ENCODE results near the gene SEMA3C. TPM values are rescaled to one million over a fixed set of nuclear protein-coding genes. Genes with fewer than 3 reads are reported as not detected.

Gene SEMA3C
- total and polyA plus RNA-seq, 2 experiments from 2014 or later, result 34.8 to 134 TPM

DNA sequence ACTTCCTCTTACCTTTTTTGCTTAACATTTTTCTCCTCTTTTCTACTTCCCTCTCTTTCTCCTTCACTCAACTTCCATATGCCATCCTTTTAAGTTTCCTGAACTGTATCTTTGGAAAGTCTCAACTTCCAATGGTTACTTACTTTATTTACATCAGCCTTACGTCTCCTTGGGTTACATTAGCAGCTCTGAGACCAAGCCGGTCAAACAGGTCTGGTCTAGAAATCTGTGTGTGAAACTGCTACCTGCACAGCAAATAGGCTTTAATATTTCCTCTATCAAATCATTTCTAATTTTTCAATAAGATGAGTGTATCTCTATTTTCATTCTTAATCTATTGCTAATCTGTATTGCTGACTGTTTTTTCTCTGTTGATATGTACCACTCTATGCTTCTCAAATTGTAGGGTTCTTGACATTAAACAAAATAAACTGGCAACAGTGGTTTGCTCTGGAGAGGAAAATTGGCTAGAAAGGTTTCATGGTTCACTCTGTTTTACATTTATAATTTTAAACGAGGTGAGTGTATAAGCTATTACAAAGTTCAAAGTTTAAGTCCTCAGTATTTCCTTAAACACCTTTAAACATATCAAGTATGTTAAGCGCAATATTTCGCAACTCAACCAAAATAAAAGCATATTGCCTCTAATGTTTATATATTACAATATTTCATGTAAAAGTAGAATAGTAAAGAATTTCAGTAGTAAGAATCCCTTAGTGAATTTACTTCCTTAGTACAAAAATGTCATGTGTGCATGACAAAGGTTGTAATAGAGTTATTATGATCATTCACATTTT lies 3.6 kb upstream of the SEMA3C start:
- 70% methylated on average over 5 of the region's 5 CpGs for WGBS (ENCODE audit: low lambda C conversion rate, missing lambda C conversion rate)
- Histone ChIP-seq H3K4me3 (no peak overlapping the region), H4K20me1 (ENCODE audit: insufficient read depth, poor library complexity, severe bottlenecking) (no peaks in the 10 kb centered on the region), H3K27me3 (no peaks in the 10 kb centered on the region), H3K4me2 (no peak overlapping the region), H3K36me3 (replicated peaks; ENCODE audit: insufficient read depth, low read depth) (no peaks in the 10 kb centered on the region), H3K79me2 (peaks cover 10% of the 10 kb centered on the region), H3K4me1 (ENCODE audit: insufficient read depth) (peaks cover 33% of the 10 kb centered on the region), H3K9me3 (ENCODE audit: low read depth) (no peaks in the 10 kb centered on the region), H2AFZ (no peak overlapping the region), H3K9me2 (replicated peaks; ENCODE audit: insufficient read depth) (no peaks in the 10 kb centered on the region), H3K27ac (peak overlapping the region; percentile 69)
- DNase-seq (ENCODE audit: low spot score), result peak; percentile 29
- TF ChIP-seq EZH2 (IDR thresholded peaks at IDR 0.05; ENCODE audit: borderline replicate concordance), result no peak
- TF ChIP-seq, protein P1, sequence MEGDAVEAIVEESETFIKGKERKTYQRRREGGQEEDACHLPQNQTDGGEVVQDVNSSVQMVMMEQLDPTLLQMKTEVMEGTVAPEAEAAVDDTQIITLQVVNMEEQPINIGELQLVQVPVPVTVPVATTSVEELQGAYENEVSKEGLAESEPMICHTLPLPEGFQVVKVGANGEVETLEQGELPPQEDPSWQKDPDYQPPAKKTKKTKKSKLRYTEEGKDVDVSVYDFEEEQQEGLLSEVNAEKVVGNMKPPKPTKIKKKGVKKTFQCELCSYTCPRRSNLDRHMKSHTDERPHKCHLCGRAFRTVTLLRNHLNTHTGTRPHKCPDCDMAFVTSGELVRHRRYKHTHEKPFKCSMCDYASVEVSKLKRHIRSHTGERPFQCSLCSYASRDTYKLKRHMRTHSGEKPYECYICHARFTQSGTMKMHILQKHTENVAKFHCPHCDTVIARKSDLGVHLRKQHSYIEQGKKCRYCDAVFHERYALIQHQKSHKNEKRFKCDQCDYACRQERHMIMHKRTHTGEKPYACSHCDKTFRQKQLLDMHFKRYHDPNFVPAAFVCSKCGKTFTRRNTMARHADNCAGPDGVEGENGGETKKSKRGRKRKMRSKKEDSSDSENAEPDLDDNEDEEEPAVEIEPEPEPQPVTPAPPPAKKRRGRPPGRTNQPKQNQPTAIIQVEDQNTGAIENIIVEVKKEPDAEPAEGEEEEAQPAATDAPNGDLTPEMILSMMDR (IDR thresholded peaks at IDR 0.05; ENCODE audit: poor library complexity), result no peak
- TF ChIP-seq EZH2phosphoT487 (IDR thresholded peaks at IDR 0.05; ENCODE audit: low read depth, severe bottlenecking, unreplicated experiment), result no peak

DNA sequence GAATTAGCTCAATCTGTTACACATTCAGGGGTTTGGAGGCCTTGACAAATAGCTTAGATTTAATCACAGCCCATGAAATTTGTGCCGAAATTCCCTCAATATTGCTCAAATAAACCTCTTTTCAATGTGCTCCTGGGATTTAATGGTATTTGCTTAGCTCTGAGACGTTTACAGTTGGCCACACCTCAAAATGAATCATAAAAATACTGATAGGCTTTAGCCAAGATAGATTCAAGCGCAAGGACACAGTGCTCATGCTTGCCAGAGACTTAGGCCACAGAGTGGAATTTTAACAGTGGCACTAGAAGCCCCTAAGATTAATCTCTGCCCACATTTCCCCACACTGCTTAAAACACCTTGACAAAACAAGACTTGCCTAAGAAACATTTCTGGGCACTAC lies 2.3 kb upstream of the SEMA3C start:
- H3K4me1 ChIP-seq (ENCODE audit: insufficient read depth), result peaks cover 33% of the 10 kb centered on the region
- TF ChIP-seq EZH2phosphoT487 (IDR thresholded peaks at IDR 0.05; ENCODE audit: low read depth, severe bottlenecking, unreplicated experiment) (no peak), EZH2 (IDR thresholded peaks at IDR 0.05; ENCODE audit: borderline replicate concordance) (no peak)
- TF ChIP-seq, protein P1 (IDR thresholded peaks at IDR 0.05; ENCODE audit: poor library complexity), result no peak
- H3K9me3 ChIP-seq (ENCODE audit: low read depth), result no peaks in the 10 kb centered on the region
- no peak for DNase-seq (ENCODE audit: low spot score)
- H3K9me2 ChIP-seq (replicated peaks; ENCODE audit: insufficient read depth), result no peaks in the 10 kb centered on the region
- H3K4me3 ChIP-seq, result no peak overlapping the region
- peaks cover 23% of the 10 kb centered on the region for H3K79me2 ChIP-seq
- no peaks in the 10 kb centered on the region for H4K20me1 ChIP-seq (ENCODE audit: insufficient read depth, poor library complexity, severe bottlenecking)
- peak overlapping the region; percentile 69 for H3K27ac ChIP-seq
- no peaks in the 10 kb centered on the region for H3K36me3 ChIP-seq (replicated peaks; ENCODE audit: insufficient read depth, low read depth)
- H2AFZ ChIP-seq, result no peak overlapping the region
- H3K27me3 ChIP-seq, result no peaks in the 10 kb centered on the region
- WGBS (ENCODE audit: low lambda C conversion rate, missing lambda C conversion rate), result 36% methylated on average over 3 of the region's 3 CpGs
- H3K4me2 ChIP-seq, result peak overlapping the region; percentile 12

DNA sequence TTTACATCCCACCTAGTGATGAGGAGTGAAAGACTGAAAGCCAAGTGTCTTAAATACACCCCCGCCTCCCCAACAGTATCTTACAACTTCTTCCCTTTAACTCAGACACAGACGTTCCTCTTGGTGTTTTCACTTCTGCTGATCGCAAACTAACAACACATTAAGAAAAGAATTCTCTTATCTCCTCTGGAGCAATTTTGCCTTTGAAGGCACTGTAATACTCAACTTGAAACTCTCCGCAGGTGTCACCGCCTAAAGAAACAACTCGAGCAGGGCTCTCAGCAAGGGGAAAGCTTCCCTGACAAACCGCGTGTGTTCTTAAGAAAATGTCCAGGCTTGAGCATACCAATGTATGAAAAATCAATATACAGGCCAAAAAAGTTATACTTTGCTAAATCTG lies 452 bp downstream of the SEMA3C start:
- Histone ChIP-seq H3K27me3 (no peaks in the 10 kb centered on the region), H2AFZ (peak overlapping the region; percentile 21), H4K20me1 (ENCODE audit: insufficient read depth, poor library complexity, severe bottlenecking) (no peaks in the 10 kb centered on the region), H3K79me2 (peaks cover 43% of the 10 kb centered on the region), H3K4me2 (peak overlapping the region; percentile 75), H3K4me3 (peak overlapping the region; percentile 72), H3K9me2 (replicated peaks; ENCODE audit: insufficient read depth) (no peaks in the 10 kb centered on the region), H3K36me3 (replicated peaks; ENCODE audit: insufficient read depth, low read depth) (no peaks in the 10 kb centered on the region), H3K4me1 (ENCODE audit: insufficient read depth) (peaks cover 27% of the 10 kb centered on the region), H3K27ac (peak overlapping the region; percentile 87), H3K9me3 (ENCODE audit: low read depth) (no peaks in the 10 kb centered on the region)
- 5% methylated on average over 8 of the region's 8 CpGs for WGBS (ENCODE audit: low lambda C conversion rate, missing lambda C conversion rate)
- TF ChIP-seq EZH2phosphoT487 (IDR thresholded peaks at IDR 0.05; ENCODE audit: low read depth, severe bottlenecking, unreplicated experiment), result no peak
- peak; percentile 33 for DNase-seq (ENCODE audit: low spot score)
